ENCODE results near the gene KRTAP1-3.
"Not testable (repeated sequence)": the region's sequence is repeated elsewhere in the genome, so short reads cannot be mapped to it uniquely, and the experiment has no call there.

The KRTAP1-3 gene

GRCh38 chr17:41001795-41002194, 32.9 kb downstream of the KRTAP1-3 start:
- no peak overlapping the region for H3K27ac ChIP-seq

GRCh38 chr17:40999563-40999962, 35.1 kb downstream of the KRTAP1-3 start, which contains the start of gene KRTAP3-2:
KRTAP3-2 (minus strand) TSS chr17:40999906; CDS start chr17:40999853, 53 bp downstream.
- H3K27ac ChIP-seq = not testable (repeated sequence)

More at GRCh38 chr17:41001795-41002194, 32.9 kb downstream of the KRTAP1-3 start:
- no peak for TF ChIP-seq ZFX (IDR thresholded peaks at IDR 0.05)
- no peak for TF ChIP-seq CTCF (conservative IDR thresholded peaks at IDR 0.05)

- TF ChIP-seq CTCF (conservative IDR thresholded peaks at IDR 0.05) = no peak
- no peak for TF ChIP-seq ZFX (IDR thresholded peaks at IDR 0.05)
- no peak overlapping the region for H3K27ac ChIP-seq
These were observed 37.3 kb downstream of the KRTAP1-3 start for GRCh38 chr17:40997361-40997760.

- no peak overlapping the region for H3K27ac ChIP-seq
- TF ChIP-seq CTCF (conservative IDR thresholded peaks at IDR 0.05) = no peak
- no peak for TF ChIP-seq ZFX (IDR thresholded peaks at IDR 0.05)
These were observed 37.8 kb downstream of the KRTAP1-3 start for GRCh38 chr17:40996829-40997228.

- no peak overlapping the region for H3K27ac ChIP-seq
- TF ChIP-seq CTCF (conservative IDR thresholded peaks at IDR 0.05) (no peak), ZFX (IDR thresholded peaks at IDR 0.05) (no peak)
These were observed 39.6 kb downstream of the KRTAP1-3 start for GRCh38 chr17:40995116-40995515.

GRCh38 chr17:40993839-40994238, 40.8 kb downstream of the KRTAP1-3 start, which contains the start of gene KRTAP3-3:
KRTAP3-3 (minus strand) TSS chr17:40994164; CDS start chr17:40994097, 67 bp downstream.
- no peak for TF ChIP-seq ZFX (IDR thresholded peaks at IDR 0.05)
- no peak for TF ChIP-seq CTCF (conservative IDR thresholded peaks at IDR 0.05)
- no peak within 1 kb of the TSS for H3K27ac ChIP-seq

GRCh38 chr17:40993084-40993483, 41.6 kb downstream of the KRTAP1-3 start:
- no peak for TF ChIP-seq CTCF (conservative IDR thresholded peaks at IDR 0.05)

GRCh38 chr17:40992666-40993065, 42.0 kb downstream of the KRTAP1-3 start:
- TF ChIP-seq ZFX (IDR thresholded peaks at IDR 0.05) (no peak), CTCF (conservative IDR thresholded peaks at IDR 0.05) (no peak)
- H3K27ac ChIP-seq = no peak overlapping the region

More at GRCh38 chr17:40993084-40993483, 41.6 kb downstream of the KRTAP1-3 start:
- no peak overlapping the region for H3K27ac ChIP-seq
